Uterine smooth muscle cell (primary cell): ENCODE measurements around the gene CEP20. TPM values are rescaled to one million over a fixed set of nuclear protein-coding genes. Genes with fewer than 3 reads are reported as not detected.

ENCODE experiments used
- total RNA-seq: library from RNA; depleted of rRNA; stranded (reverse); fragments of >200 nt; gene quantifications from 2 replicates; pipeline ENCODE4 v1.2.3, GENCODE V29; 2014

CEP20 gene
- total RNA-seq = 42.5 and 56.2 TPM in 2 replicates

GRCh38 chr16:15888072-15888976 is at the start of gene CEP20:
Gene CEP20, minus strand, starts transcription at chr16:15888603. Its CDS starts 18 bp downstream, at chr16:15888585.

GRCh38 chr16:15856901-15857698 is 31.3 kb downstream of the CEP20 start, which contains the start of gene MYH11:
Gene MYH11, minus strand, starts transcription at chr16:15857028. Its CDS starts 18,776 bp downstream, at chr16:15838252.

Other genes starting within 250 kb of the CEP20 start
- gene MARF1, start 245.4 kb downstream of the CEP20 start, total RNA-seq = 11.3 and 15.1 TPM in 2 replicates
- 40.5 and 68.8 TPM in 2 replicates for gene NDE1, start 238.4 kb downstream of the CEP20 start, total RNA-seq
- under 0.01 and 0.11 TPM in 2 replicates for gene MYH11, start 31.6 kb downstream of the CEP20 start, total RNA-seq
- 32.4 and 40.7 TPM in 2 replicates for gene ABCC1, start 61.0 kb upstream of the CEP20 start, total RNA-seq